Ecto neural progenitor cell (in vitro differentiated cells): ENCODE data around the gene BPIFB2.

Experiments used
- DNase-seq: peaks from one replicate; pipeline ENCODE4 v3.0.0-alpha.2; 2018; ENCODE audit warnings: low spot score

The BPIFB2 gene

GRCh38 chr20:33022289-33022688 lies 14.8 kb downstream of the BPIFB2 start:
- no peak for DNase-seq

GRCh38 chr20:33022694-33023438 lies 15.4 kb downstream of the BPIFB2 start:
- no peak for DNase-seq

DNA sequence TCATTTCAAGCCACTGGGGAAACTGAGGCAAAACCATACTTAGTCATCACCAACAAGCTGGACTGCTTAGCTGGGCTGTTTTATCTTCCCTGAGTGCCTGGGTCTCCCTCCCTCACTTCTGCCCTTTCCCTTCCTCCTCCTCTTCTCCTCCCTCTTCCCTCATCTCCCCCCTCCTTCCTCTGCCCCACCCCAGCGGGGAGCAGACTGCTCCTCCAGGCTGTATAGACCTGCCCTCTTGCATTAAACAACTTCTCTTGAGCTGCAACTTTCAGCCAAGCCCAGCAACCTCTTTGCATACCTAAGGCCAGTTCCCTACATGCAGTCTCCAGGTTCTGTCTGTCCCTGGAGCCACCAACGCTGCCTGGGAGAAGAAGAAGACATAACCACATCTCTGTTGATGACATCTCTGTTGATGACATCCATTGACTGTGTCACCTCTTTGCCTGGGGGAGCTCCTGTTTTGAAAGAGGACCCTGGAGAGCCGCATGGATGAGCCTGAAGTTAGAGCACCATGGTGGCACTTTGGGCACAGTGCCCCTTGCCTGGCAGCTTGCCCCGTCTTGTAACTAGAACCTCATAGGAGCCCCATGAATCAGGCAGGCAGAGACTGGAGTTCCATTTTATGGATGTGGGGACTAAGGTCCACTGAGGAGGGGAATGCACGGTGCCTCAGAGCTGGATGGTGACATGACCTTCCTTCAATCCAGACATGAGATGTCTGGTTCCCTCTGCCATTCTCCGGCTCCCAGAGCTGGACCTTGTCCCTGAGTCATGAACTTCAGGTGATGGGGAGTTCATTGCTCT lies 16.1 kb downstream of the BPIFB2 start:
- DNase-seq, result no peak

- no peak for DNase-seq
Observed at GRCh38 chr20:33024243-33024560, 16.7 kb downstream of the BPIFB2 start.

DNA sequence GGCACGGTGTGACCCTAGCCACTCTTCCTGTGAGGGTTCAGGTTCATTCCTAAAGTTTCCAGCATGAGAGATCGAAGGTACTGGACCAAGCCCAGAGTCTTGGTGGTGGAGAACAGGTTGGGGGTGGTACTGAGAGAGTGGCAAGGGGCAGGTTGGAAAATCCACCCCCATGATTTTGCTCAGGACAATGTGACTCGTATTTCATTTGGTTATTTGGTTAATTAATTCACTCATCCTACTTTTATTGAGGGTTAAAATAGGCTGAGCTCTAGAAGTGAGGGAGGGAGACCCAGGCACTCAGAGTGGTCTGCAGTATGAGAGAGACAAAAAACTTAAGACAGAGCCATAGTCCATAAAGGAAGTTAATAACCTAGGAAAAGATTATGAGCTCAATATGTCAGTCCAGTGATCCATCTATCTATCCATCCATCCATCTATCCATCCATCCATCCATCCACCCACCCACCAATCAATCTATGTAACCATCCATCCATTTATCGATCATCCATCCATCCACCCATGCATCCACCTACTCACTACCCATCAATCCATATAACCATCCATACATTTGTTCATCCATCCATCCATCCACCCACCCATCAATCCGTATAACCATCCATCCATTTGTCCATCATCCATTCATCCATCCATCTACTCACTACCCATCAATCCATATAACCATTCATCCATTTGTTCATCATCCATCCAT lies 17.3 kb downstream of the BPIFB2 start:
- DNase-seq, result no peak

GRCh38 chr20:33025318-33025876 lies 17.9 kb downstream of the BPIFB2 start:
- DNase-seq, result no peak

DNA sequence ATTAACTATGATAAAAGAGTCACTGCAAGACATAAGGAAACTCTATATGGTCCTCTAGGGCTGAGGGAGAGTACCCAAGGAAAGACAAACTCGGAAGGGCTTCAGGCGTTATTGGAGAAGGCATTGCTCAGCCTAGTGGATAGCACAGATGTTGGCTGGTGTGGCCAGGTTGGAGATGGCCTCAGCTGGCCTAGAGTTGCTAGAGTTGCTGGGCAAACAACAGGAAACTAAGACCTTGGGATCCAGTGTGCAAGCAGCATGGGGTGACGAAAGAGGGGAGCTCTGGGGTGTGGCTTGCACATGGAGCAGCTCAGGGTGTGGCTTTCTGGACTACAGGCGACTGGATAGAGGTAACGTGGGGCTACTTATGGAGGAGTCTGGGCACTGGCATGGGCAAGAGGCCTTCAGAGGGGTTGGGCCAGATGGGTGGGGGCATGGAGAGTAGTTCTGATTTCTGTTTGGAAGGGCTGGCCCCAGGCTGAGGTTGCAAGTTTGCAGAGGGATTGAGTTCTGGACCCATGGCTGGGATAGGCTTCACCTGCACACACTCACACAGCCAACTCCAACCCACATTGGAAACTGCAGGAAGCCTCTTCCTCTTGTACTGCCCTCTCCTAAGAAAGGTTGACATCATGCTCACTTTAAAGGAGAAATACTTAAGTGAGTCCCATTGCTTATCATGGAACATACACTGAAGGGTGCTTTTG lies 18.7 kb downstream of the BPIFB2 start:
- DNase-seq, result no peak

DNA sequence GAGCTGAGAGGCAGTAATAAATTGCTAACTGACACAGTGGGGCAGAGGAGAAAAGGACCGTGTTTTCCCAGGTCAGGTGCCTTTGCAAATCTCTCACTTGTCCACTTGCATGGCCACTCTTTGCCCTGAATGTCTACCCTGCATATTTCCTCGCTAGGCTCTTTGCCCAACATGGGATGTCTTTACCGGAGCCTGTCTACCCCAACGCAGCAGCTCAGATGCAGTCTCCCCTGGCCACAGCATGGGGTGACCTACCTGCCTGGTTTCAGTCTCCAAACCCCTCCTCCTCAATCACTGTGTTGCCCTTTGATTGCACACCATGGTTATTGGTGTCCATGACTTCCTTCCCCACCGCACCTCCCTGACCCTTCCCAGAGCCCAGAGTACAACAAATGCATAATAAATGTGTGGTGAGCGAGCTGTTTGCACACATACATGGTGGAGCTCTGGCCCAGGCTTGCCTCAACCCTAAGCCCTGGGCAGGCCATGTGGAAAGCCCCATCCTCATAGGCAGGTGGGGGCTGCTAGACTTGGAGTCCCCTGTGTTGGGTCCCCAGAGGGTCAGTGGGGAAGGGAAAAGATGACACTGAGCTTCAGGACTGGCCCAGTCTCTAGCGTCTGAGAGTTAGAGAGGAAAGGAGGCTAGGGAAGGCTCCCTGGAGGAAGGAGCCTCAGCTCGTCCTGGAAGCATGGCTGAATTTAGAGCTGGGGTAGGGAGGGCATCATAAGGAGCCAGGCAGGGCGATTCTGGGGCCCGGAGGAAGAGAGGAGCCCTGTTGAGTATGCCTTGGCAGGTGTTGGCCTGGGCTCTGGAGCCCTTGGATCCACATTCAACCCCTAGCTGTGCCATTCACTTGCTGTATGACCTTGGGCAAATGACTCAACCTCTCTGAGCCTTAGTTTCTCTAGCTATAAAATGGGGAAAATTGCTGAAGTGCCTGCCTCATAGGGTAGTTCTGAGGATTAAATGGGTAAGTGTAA lies 19.6 kb downstream of the BPIFB2 start:
- DNase-seq, result no peak

- no peak for DNase-seq
Observed at GRCh38 chr20:33027769-33028751, 20.6 kb downstream of the BPIFB2 start.

GRCh38 chr20:33028875-33029274 lies 21.4 kb downstream of the BPIFB2 start:
- DNase-seq, result no peak

DNA sequence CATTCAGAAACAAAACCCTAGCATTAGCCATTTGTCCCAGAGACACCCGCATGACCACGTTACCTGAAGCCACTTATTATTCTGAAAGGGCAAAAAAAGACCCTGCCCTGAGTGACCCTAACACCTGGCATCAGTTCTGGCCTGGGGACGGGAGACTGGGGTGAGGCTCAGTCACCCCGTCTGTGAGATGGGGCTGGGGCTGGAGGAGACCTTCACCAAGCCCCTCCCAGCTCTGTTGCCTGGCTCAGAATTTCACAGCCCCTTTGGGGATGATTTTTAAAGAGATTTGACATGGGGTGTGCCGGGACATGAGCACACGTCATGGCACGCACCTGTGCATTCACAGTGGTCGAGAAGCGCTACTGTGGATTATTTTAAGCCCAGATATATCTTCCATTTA lies 22.6 kb downstream of the BPIFB2 start:
- DNase-seq, result no peak

DNA sequence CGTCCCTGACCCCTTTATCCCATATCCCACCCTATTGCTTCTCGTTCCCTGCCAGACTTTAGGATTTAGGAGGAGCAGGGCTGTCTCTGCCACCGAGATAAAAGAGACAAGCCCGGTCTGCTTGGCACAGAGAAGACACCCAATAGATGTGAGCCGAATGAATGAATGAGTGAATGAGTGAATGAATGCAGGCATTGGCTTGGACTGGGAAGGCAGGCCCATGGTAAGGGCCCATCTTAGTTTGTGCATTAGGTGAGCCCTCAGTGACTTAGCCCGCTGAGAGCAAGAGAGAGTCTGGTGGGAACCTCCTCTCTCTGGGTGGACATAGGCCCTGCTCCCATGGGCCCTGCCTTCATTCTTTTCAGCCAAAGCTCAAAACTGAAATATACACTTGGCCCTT lies 23.1 kb downstream of the BPIFB2 start:
- DNase-seq, result no peak

GRCh38 chr20:33031531-33031930 lies 24.0 kb downstream of the BPIFB2 start, which contains the start of gene BPIFB6:
TSS of gene BPIFB6 (plus strand) at chr20:33031648. CDS start at chr20:33031648, 0 bp downstream.
- no peak for DNase-seq

GRCh38 chr20:33032555-33032954 lies 25.1 kb downstream of the BPIFB2 start:
- no peak for DNase-seq

DNA sequence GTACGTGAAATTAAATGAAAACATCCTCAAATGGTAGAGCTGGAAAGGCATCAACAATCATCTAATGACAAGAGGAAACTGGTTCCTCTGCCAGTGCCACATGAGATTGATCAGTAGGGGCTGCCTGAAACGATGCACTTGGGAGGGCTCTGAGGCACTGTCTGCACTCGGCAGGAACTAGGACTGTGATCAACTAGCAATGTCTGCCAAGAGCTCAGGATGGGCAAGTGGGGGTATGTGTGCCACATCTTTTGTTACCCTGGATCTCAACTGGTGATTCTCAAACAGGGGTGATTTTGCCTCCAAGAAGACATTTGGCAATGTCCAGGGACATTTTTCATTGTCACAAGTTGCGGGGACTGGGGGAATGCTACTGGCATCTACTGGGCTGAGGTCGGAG lies 25.9 kb downstream of the BPIFB2 start:
- DNase-seq, result no peak

DNA sequence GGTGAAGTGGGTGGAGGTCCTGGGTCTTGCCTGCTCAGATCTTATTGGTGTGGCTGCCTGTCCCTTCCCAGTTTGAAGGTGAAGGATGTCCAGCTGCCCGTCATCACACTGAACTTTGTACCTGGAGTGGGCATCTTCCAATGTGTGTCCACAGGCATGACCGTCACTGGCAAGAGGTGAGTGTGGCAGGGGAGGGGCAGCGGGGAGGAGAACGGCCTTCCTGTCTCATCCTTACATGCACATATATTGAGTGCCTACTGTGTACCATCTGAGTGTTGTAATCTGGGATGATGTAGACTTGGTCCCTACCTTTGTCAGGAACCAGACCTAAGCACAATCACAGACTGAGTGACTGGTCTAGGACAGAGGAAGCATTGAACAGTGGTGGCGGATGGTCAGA lies 26.6 kb downstream of the BPIFB2 start:
- no peak for DNase-seq

DNA sequence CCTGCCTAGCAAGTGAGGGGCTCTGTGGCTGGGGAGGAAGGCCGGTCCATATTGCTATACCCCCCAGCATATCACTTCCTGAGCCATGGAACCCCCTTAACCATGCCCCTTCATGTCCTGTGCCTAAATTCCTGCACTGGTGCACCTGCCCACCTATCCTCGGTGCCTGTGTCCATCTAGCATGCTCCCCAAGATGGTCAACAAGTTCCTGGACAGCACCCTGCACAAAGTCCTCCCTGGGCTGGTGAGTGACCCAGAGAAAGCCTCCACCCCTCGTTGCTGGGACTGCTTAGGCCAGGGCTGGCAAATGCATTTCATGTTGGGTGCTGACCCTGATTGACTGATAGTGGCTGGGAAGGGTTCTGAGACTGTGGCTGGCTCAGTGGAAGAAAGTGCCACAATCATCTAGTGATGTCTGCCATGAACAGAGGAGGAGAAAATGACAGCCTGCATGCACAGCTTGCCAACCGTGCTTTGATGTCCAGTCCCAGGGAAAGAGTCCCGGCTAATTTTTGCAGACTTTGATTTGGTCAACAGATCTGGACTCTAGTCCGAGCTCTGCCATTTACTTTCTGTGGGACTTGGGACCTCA lies 27.5 kb downstream of the BPIFB2 start:
- no peak for DNase-seq

- no peak for DNase-seq
Observed at GRCh38 chr20:33037456-33037855, 30.0 kb downstream of the BPIFB2 start.

- DNase-seq, result no peak
Observed at GRCh38 chr20:33038243-33038642, 30.7 kb downstream of the BPIFB2 start.
